HG03103 (cell line): ENCODE results near the gene WWC1.
"Not testable (repeated sequence)": the region's sequence is repeated elsewhere in the genome, so short reads cannot be mapped to it uniquely, and the experiment has no call there.

ENCODE experiments used
- ATAC-seq: cut with Tn5 transposase; IDR thresholded peaks from one replicate; pipeline ENCODE4 v1.9.1; 2021; ENCODE audit warnings: low read depth; ENCODE audit not compliant: unreplicated experiment

Gene WWC1

DNA sequence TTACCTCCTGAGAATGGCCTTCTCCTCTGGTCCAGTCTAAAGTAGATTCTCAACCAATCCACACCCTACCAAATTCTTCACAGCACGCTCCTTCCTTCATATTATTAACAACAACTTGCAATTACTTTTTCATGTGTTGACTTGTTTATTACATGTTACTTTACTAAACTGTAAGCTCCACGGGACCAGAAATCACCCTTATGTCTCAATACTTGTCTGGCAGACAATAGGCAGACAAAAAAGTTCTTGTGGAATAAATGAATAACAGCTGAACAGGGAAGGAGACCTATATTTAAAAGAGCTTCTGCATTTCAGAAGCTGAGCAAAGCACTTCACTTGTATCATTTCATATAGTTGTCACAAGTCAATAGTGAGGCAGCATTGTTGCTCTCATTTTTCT is 5.7 kb upstream of the WWC1 start:
- ATAC-seq = no peak

- ATAC-seq = peak; percentile 45
Observed at GRCh38 chr5:168286386-168286785, 5.1 kb upstream of the WWC1 start.

GRCh38 chr5:168286863-168287262 is 4.6 kb upstream of the WWC1 start:
- not testable (repeated sequence) for ATAC-seq

DNA sequence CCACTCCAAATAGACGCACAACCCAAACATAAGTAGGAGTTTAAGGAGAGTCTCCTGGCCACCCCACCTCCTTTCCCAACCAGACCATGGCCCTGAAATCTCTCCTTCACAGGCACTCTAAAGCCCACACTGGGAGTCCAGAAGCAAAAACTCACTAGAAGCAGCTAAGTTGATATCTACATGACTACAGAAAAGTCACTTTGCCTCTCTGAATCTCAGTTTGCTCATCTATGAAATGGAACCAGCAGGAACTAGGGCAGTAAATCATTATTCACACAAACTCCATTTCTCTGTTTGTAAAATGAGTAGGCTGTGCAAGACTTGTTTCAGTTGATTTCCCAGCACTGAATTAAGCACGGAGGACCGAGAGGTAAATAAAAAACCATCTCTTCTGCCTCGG is 4.1 kb upstream of the WWC1 start:
- no peak for ATAC-seq

DNA sequence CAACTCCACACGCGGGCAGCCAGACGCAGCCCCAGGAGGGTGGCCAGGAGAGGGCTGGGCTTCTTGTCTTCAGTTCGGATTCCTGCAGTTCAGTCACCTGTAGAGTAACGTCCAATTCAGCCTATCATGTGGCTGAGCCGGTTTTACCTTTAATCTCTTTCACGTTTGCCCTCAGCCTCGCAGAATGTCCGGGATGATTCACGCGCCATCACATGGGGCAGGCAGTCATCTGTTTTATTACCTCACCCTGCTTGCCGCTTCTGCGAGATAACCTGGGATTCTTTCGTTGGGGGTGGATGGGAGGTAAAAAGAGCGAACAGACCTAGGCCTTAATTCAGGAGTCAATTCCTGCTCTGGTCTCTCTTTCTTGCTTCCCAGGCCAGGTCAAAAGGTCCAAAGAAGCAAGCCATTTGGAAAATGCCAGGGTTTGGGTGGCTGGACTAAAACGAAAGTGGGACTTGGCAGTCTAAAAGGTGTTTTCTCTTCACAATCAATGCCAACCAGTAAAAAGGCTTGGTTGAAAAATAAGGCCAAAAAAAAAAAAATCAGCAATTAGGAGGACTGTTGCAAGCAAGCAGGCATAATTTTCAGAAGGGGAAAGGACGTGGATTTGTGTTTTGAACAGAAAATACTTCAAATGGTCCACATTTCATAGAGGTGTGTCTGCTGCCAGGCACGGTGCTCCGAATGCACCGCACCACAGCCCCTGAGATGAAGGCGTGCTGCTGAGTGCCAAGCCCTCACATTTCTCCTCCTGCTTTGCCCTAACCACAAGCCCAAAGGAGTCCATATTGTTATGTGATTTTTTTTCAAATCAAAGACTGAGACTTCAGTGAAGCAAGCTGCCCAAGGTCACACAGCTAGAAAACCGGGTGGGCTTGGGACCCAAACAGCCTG is 2.8 kb upstream of the WWC1 start:
- ATAC-seq = no peak

- ATAC-seq = no peak
Observed at GRCh38 chr5:168290902-168291341, 523 bp upstream of the WWC1 start.

DNA sequence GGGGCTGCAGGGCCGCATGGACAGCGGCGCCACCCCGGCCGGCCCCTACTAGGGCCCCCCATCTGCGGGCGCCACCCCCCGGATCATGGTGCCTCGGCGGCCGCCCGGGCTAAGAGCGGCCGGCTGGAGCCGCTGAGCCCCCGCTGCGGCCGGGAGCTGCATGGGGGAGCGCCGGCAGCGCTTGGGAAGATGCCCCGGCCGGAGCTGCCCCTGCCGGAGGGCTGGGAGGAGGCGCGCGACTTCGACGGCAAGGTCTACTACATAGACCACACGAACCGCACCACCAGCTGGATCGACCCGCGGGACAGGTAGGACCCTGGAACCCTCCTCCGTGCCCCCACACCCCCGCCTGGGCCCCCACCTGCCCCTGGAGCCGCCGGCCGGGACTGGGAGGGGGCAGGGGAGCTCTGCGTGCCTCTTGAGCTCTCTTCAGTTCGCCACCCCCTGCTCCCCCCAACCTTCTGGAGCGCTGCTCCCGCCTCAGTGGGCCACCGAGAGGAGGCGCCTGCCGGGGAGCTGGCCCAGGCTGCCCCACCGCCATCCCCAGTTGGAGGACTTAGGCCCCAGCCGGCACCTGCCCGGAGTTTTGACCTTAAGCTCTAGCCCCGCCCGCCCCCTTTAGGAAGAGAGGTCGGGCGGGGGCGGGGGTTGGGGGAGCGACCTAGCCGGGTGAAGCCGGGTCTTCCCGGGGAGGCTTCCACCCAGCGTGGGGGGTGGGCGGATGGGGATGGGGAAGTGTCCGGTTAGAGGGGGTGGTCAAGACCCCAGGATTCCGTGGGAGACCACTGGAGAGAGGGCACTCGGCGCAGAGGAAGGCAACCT is 730 bp downstream of the WWC1 start:
- peak; percentile 22 for ATAC-seq

GRCh38 chr5:168292786-168293696 is 1.6 kb downstream of the WWC1 start:
- ATAC-seq = no peak

DNA sequence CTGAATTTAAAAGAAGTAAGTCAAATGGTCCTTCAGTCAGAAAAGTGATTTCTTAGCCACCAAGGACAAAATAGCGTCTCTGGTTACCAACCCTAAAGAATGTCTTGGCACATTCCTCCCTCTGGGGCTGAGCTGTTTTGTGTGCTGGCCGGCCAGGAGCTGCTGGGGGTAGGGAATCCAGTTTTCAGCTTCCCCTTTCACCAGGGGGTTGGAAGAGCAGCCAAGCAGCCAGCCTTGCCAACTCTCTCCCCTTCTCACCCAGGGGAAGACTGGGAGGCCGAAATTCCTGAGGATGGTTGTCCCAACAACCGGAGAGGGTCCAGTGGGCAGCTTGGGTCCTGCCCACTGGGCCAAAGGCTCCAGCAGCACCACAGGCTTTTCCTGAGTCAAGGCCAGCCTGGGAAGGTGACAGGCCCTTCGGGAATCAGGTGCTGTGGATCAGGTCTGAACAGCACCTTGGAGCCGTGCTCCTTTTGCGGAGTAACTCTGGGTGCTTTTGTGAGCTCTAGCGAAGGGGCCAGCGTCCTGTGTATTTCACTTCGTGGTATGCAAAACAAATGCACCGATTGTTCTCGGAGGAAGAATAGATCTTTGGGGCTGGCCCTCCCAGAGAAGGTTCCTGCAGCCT is 4.2 kb downstream of the WWC1 start:
- no peak for ATAC-seq

DNA sequence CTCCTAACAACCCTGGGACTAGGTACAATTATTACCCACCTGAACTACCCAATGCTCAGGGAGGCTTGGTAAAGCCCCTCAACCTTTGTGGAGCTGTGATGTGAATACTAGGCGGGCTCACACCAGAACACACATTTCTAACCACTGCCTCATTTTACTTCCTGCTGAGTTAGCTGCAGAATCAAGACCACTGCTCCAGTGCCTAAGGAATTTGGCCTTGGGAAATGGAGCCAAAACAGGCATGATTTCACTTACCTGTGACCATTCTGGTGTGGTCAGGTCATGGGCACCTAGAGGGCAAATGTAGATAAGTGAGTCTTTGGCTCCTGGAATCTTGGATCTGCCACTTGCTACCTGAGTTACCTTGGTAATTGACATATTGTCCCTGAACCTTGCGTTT is 5.2 kb downstream of the WWC1 start:
- no peak for ATAC-seq

DNA sequence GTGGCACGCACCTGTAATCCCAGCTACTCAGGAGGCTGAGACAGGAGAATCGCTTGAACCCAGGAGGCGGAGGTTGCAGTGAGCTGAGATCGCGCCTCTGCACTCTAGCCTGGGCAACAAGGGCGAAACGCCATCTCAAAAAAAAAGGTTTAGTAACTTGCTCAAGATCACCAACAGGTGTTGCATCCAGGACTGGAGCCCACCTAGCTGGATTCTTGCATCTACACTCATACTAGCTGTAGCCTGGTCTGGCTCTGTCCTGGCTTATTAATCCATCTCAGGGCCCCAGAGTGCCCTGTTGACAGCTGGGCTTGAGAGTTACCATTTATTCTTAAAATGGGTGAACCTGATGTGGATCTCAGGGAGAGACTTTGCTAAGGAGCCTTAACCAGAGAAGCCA is 7.5 kb downstream of the WWC1 start:
- no peak for ATAC-seq

DNA sequence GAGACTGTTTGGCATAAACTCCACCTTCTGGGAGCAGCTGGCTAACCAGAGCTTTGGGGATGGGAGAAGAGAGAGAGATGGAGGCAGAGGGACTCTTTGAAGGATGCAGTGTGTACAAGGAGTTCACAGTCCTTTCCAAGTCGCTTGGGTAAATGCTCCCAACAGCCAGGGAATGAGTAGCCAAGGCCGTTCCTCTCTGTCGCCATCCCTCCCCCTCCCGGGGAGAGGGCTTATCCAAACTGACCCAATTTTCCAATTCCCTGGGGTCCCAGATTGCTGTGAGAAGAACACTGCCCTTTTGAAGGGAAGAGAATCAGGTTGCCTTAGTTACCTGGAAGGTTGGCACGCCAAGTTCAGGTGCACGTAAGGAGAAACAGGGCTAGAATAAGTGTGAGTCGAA is 7.9 kb downstream of the WWC1 start:
- no peak for ATAC-seq

DNA sequence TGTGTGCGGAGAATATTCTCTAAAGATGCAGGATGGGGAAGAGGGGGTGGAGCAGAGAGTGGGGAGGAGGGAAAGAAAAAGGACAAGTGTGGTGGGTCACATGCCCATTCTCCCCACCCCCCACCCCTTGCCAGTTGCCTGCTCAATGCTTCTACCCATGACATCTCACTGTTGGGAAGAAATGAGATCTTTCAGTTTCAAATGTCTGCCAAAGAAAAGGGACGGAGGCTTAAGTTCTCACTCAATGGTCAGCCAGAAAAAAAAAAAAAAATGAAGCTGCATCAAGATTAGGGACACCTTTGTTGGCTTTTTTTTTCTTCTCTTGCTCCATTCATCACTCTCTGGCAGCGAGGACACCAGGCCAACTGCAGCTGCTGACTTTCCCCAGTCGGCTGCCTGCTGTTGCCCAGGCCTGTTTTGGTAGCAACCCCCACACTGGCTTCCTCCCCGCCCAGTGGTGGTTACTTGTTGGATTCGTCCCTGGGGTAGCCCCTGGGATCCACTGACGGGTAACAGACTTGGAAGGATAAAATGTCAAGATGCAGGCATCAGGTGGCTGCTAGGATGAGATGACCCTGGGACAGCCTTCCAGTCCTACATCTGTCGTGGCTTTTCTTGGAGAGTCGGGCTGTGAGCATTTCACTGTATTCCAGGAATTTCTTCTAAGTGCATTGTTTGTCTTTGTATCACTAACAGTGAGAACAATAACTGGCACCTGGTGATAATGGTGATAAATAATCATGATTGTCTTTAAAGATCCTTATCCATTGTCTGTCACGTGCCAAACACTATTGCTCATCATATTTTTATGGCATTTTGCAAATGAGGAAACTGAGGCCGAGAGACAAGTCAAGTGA is 9.1 kb downstream of the WWC1 start:
- ATAC-seq = no peak

DNA sequence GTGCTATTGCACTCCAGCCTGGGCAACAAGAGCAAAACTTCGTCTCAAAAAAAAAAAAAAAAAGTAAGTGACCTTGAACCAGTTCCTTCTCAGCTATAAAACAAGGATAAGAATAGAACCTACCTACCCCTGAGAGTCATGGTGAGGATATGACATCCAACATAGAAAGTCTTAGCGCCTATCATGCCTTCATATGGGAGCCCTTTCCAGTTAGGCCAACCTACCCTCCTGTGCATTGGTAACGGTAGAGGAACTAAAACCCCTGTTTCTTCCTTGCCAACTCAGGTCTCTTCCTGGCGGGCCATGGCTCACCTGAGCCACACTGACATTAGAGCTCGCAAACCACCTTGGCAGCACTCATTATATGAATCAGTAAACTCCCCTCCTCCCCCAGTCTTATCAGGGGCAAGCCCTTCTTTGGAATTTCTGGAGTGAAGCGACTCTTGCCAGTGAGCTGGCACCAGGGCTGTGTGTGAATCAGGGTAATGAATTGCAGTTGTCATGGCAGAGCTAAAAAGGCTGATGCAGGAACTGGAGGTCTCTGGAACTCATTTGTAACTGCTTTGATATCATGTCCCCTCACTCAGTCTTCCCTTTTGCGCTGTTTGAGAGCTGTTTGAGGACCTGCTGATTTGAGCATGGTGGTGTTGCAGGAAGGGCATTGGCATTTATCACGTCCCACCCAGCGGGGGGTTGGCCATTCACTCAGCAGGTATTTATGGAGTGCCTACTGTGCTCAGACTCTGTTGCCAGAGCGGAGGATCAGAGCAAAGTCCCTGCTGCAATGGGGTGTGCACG is 10.3 kb downstream of the WWC1 start:
- no peak for ATAC-seq

DNA sequence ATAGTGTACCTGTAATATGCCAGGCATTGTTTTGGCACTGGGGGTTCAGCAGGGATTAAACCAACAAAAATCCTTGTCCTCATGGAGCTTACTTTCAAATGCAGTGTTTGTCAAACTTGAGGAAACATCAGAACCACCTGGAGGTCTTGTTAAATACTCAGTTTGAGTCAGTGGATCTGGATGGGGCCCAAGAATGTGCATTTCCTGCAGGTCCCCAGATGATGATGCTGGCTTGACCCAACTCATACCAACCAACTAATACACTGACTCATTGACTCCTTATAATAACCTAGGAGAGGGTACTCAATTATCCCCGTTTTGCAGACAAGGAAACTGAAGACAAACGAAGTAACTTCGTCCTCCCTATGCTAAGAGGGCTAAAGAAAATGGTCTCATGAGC is 11.3 kb downstream of the WWC1 start:
- ATAC-seq = no peak

DNA sequence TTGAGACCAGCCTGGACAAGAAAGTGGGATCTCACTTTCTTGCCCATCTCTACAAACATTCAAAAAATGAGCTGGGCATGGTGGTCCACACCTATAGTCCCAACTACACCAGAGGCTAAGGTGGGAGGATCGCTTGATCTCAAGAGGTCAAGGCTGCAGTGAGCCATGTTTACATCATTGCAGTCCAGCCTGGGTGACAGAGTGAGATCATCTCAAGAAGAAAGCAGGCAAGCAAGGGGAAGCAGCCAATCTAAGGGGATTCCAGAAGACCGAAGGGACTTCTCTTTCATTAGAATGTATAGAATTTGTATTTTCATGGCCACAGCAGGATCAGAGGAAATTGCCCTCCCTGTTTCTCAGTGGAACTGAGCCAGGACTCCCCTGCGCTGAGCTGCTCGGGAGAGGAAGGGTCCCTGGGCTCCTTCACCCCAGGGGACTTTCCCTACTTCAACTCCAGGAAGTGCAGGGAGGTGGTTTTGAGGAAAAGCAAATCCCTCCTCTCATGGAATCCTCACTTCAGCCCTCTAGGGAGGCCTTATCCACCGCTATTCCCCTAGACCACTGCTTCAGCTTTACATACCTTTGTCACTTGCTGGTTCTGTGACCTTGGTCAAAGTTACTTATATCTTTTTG is 12.1 kb downstream of the WWC1 start:
- ATAC-seq = no peak

- ATAC-seq = no peak
Observed at GRCh38 chr5:168304349-168304748, 12.9 kb downstream of the WWC1 start.

DNA sequence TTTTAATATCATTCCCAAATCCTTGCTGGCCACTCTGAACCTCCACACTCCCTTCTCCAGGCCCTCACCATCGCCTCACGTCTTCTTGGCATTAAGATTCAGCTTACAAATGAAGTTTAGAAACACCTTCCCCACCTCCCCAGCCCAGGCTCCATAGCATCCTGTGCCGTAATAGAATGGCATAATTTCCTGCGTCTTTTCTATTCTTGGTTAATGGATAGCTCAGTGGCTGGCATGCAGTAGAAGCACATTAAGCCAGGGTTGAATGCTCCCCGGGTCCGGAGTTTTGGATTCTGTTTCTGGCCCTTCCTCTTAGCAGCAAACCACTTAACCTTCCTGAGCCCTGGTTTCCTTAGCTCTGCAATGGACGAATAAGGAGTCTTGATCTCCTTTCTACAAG is 13.8 kb downstream of the WWC1 start:
- no peak for ATAC-seq
